ENCODE measurements around the gene SRGN. TPM values are rescaled to one million over a fixed set of nuclear protein-coding genes. Genes with fewer than 3 reads are reported as not detected.
A peak's percentile ranks its signal among the peaks of the same experiment; 100 is the strongest.

The SRGN gene
- total and polyA plus RNA-seq, 10 of the 15 experiments (the other 5 are each of a cell fraction or from before 2014, with no cell fraction given), result 382 to 2,414 (median 885) TPM

- H3K9ac ChIP-seq (ENCODE audit: control insufficient read depth, insufficient read depth, low read length), result no peak overlapping the region
- peak; percentile 43 for ATAC-seq
- SMC1A ChIA-PET (ENCODE audit: uncharacterized antibody, unreplicated experiment), result interaction anchor here (1.1 to 1.2 kb wide), 3 partner anchors 121 to 125 kb away, joined by 3 to 5 read pairs (median 4); no protein-coding TSS in a partner anchor
- H2AFZ ChIP-seq (ENCODE audit: control insufficient read depth, low read depth, low read length), result no peak overlapping the region
- H3K79me2 ChIP-seq (ENCODE audit: control insufficient read depth, insufficient read depth, low read length), result peaks cover 57% of the 10 kb centered on the region
- no peaks in the 10 kb centered on the region for H3K27me3 ChIP-seq (replicated peaks in 1 of 2; ENCODE audit: control insufficient read depth in 2 of 2, insufficient read depth in 2 of 2, low read length in 1 of 2)
- RAD21 ChIA-PET (ENCODE audit: unreplicated experiment), result interaction anchor here (1.0 kb wide), 1 partner anchor 124 kb away, joined by 3 read pairs; no protein-coding TSS in a partner anchor
- intact Hi-C loops (cut with micrococcal nuclease; ENCODE audit: unreplicated experiment), result no loop called here
- TF ChIP-seq BMI1 (IDR thresholded peaks at IDR 0.05; ENCODE audit: borderline replicate concordance) (no peak), ATF2 (IDR thresholded peaks at IDR 0.05; ENCODE audit: low read length) (no peak), TCF12 (IDR thresholded peaks at IDR 0.05; ENCODE audit: low read depth, low read length) (no peak), POU2F2 (IDR thresholded peaks at IDR 0.05; ENCODE audit: borderline replicate concordance, low read depth, low read length) (no peak), NFXL1 (IDR thresholded peaks at IDR 0.05; ENCODE audit: borderline replicate concordance) (no peak), STAT3 (IDR thresholded peaks at IDR 0.05; ENCODE audit: low read depth, low read length) (no peak), MEF2A (IDR thresholded peaks at IDR 0.05; ENCODE audit: insufficient read depth, low read depth, low read length) (no peak), SMARCA5 (IDR thresholded peaks at IDR 0.05) (no peak)
- TF ChIP-seq, protein P1, sequence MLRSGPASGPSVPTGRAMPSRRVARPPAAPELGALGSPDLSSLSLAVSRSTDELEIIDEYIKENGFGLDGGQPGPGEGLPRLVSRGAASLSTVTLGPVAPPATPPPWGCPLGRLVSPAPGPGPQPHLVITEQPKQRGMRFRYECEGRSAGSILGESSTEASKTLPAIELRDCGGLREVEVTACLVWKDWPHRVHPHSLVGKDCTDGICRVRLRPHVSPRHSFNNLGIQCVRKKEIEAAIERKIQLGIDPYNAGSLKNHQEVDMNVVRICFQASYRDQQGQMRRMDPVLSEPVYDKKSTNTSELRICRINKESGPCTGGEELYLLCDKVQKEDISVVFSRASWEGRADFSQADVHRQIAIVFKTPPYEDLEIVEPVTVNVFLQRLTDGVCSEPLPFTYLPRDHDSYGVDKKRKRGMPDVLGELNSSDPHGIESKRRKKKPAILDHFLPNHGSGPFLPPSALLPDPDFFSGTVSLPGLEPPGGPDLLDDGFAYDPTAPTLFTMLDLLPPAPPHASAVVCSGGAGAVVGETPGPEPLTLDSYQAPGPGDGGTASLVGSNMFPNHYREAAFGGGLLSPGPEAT (IDR thresholded peaks at IDR 0.05; ENCODE audit: low read depth), result no peak
- 44% methylated on average over 2 of the region's 2 CpGs for WGBS (ENCODE audit: insufficient coverage, insufficient replicate concordance, low lambda C conversion rate, missing lambda C conversion rate)
- no peaks in the 10 kb centered on the region for H4K20me1 ChIP-seq (ENCODE audit: control insufficient read depth, insufficient read depth)
- in situ Hi-C loops (cut with MboI), result no loop called here
- peak overlapping the region; percentile 1; the same call in 1 of the 2 replicates for H3K4me2 ChIP-seq (ENCODE audit: control insufficient read depth, insufficient read depth)
- H3K4me1 ChIP-seq (ENCODE audit: control insufficient read depth, insufficient read depth, low read length), result peaks cover 4% of the 10 kb centered on the region; the same call in 1 of the 2 replicates
- BruUV-seq (replicated peaks), result no TSS peak
- no peak for DNase-seq (ENCODE audit: low read depth, low spot score)
- no peaks in the 10 kb centered on the region for H3K36me3 ChIP-seq (ENCODE audit: control insufficient read depth in 2 of 2, insufficient read depth in 2 of 2, low read length in 1 of 2)
- no peaks in the 10 kb centered on the region for H3K9me3 ChIP-seq (replicated peaks; ENCODE audit: control insufficient read depth, insufficient read depth, low read length)
- no peak overlapping the region; the same call in 1 of the 2 replicates for H3K4me3 ChIP-seq
- POLR2A ChIA-PET, result interaction anchor here (1.0 kb wide), 1 partner anchor 8 kb away, joined by 3 read pairs; no protein-coding TSS in a partner anchor
- no peak overlapping the region for H3K27ac ChIP-seq (ENCODE audit: control insufficient read depth, insufficient read depth)
- CTCF ChIA-PET, result interaction anchor here (0.9 to 2.7 kb wide), 3 partner anchors 14 to 142 kb away, joined by 3 to 14 read pairs (median 5); partner anchors contain the start of gene KIFBP
- no peak for FAIRE-seq
Measured at GRCh38 chr10:69130251-69130650, 42.3 kb downstream of the SRGN start.

Measured in GM12878 (cell line).